Suppressor macrophage treated with lipopolysaccharide for 1 hour (primary cell): ENCODE results near the gene CUL5.
"Not testable (repeated sequence)": the region's sequence is repeated elsewhere in the genome, so short reads cannot be mapped to it uniquely, and the experiment has no call there.

ENCODE experiments used
- DNase-seq, 3 donors: peaks; one replicate each; pipeline ENCODE4 v3.0.0-alpha.2; 2020 to 2022

The CUL5 gene

GRCh38 chr11:108025387-108026080, 16.8 kb downstream of the CUL5 start:
- no peak for DNase-seq

GRCh38 chr11:108027057-108027456, 18.4 kb downstream of the CUL5 start:
- peak in 1 of 3 donors; percentile 3 for DNase-seq

GRCh38 chr11:108028822-108029441, 20.2 kb downstream of the CUL5 start:
- DNase-seq: not testable (repeated sequence)

- not testable (repeated sequence) for DNase-seq
These were observed 22.9 kb downstream of the CUL5 start for GRCh38 chr11:108031604-108032003.

- no peak for DNase-seq
These were observed 24.1 kb downstream of the CUL5 start for GRCh38 chr11:108032800-108033199.

- no peak for DNase-seq
These were observed 25.3 kb downstream of the CUL5 start for GRCh38 chr11:108034034-108034433.

GRCh38 chr11:108034952-108035351, 26.3 kb downstream of the CUL5 start:
- no peak for DNase-seq

GRCh38 chr11:108035690-108036089, 27.0 kb downstream of the CUL5 start:
- DNase-seq: no peak

GRCh38 chr11:108037211-108037610, 28.5 kb downstream of the CUL5 start:
- no peak for DNase-seq

GRCh38 chr11:108037636-108038035, 28.9 kb downstream of the CUL5 start:
- DNase-seq: no peak

- no peak for DNase-seq
These were observed 39.6 kb downstream of the CUL5 start for GRCh38 chr11:108048269-108048668.

GRCh38 chr11:108062336-108062735, 53.6 kb downstream of the CUL5 start:
- no peak for DNase-seq

- DNase-seq: no peak
These were observed 54.7 kb downstream of the CUL5 start for GRCh38 chr11:108063410-108063809.

GRCh38 chr11:108069947-108070346, 61.2 kb downstream of the CUL5 start:
- DNase-seq: peak; percentile 21 to 76 (median 22)

GRCh38 chr11:108084811-108085210, 76.1 kb downstream of the CUL5 start:
- no peak for DNase-seq

- DNase-seq: no peak
These were observed 77.0 kb downstream of the CUL5 start for GRCh38 chr11:108085672-108086071.

GRCh38 chr11:108092134-108092533, 83.4 kb downstream of the CUL5 start:
- no peak for DNase-seq

- no peak for DNase-seq
These were observed 84.6 kb downstream of the CUL5 start for GRCh38 chr11:108093128-108093904.

- no peak for DNase-seq
These were observed 88.5 kb downstream of the CUL5 start for GRCh38 chr11:108097179-108097578.

- DNase-seq: no peak
These were observed 92.5 kb downstream of the CUL5 start for GRCh38 chr11:108101090-108101775.

- no peak for DNase-seq
These were observed 102.4 kb downstream of the CUL5 start for GRCh38 chr11:108111126-108111525.

GRCh38 chr11:108112057-108112456, 103.4 kb downstream of the CUL5 start:
- no peak for DNase-seq

GRCh38 chr11:108115500-108116140, 106.9 kb downstream of the CUL5 start:
- DNase-seq: peak in 1 of 3 donors; percentile 29
